IMR-90 (cell line): ENCODE measurements around the gene IFI27L1. TPM values are rescaled to one million over a fixed set of nuclear protein-coding genes. Genes with fewer than 3 reads are reported as not detected.

ENCODE experiments used
- ATAC-seq: fragments of 200-7000 bp; cut with Tn5 transposase; 2 replicates; pipeline ENCODE4 v1.9.1; 2020; ENCODE audit warnings: low read depth, mild to moderate bottlenecking, moderate library complexity
- BruUV-seq: library from RNA; stranded (reverse); fragments of 400-500 nt; replicated peaks from 2 replicates; lab custom pipeline; 2021; lab: Mats Ljungman, UMichigan
- CTCF ChIA-PET: fragments of 300-600 bp; formaldehyde crosslinking; extraction: SDS; loops from one replicate; lab custom pipeline; 2021; ENCODE audit warnings: antibody characterized with exemption; lab: Yijun Ruan, JAX
- POLR2A ChIA-PET: fragments of 300-600 bp; sonication (Branson Sonifier 250); formaldehyde crosslinking; loops from one replicate; lab custom pipeline; 2022; ENCODE audit warnings: antibody characterized with exemption; ENCODE audit not compliant: unreplicated experiment; lab: Charles Lee
- DNase-seq: peaks from one replicate; pipeline ENCODE4 v3.0.0; 2013
- H2AFZ ChIP-seq: replicated peaks from 2 replicates; pipeline ENCODE3; 2013; ENCODE audit warnings: low read length, mild to moderate bottlenecking; ENCODE audit not compliant: poor library complexity
- H2AK5ac ChIP-seq: 2 replicates; pipeline ENCODE4 v1.6.1; 2013; ENCODE audit warnings: low read depth, low read length, inconsistent platforms
- H2AK9ac ChIP-seq: replicated peaks from 2 replicates; pipeline ENCODE3; 2013; ENCODE audit warnings: mild to moderate bottlenecking, low read depth, low read length, moderate library complexity; ENCODE audit not compliant: poor library complexity
- H2BK120ac ChIP-seq: 2 replicates; pipeline ENCODE4 v1.6.1; 2013; ENCODE audit warnings: low read depth, low read length, inconsistent platforms
- H2BK15ac ChIP-seq: 3 replicates; pipeline ENCODE4 v1.6.1; 2013; ENCODE audit warnings: low read depth, low read length, inconsistent platforms
- H2BK20ac ChIP-seq: 2 replicates; pipeline ENCODE4 v1.6.1; 2013; ENCODE audit warnings: low read depth, mild to moderate bottlenecking, inconsistent platforms, low read length, moderate library complexity
- H2BK5ac ChIP-seq: 2 replicates; pipeline ENCODE4 v1.6.1; 2013; ENCODE audit warnings: mild to moderate bottlenecking, low read depth, low read length, inconsistent platforms; ENCODE audit not compliant: poor library complexity, severe bottlenecking
- H3K14ac ChIP-seq: replicated peaks from 2 replicates; pipeline ENCODE4 v1.6.1; 2013; ENCODE audit warnings: low read depth, low read length, inconsistent platforms
- H3K18ac ChIP-seq: 2 replicates; pipeline ENCODE4 v1.6.1; 2013; ENCODE audit warnings: low read depth, low read length, control low read depth
- H3K23ac ChIP-seq: 2 replicates; pipeline ENCODE4 v1.6.1; 2013; ENCODE audit warnings: low read depth, low read length, inconsistent platforms
- H3K27ac ChIP-seq: 2 replicates; pipeline ENCODE4 v1.5.1; 2013; ENCODE audit warnings: mild to moderate bottlenecking, control low read depth, low read length; ENCODE audit not compliant: insufficient read depth
- H3K27me3 ChIP-seq: 2 replicates; pipeline ENCODE4 v1.6.1; 2013; ENCODE audit warnings: low read length; ENCODE audit not compliant: control insufficient read depth, insufficient read depth
- H3K36me3 ChIP-seq: 2 replicates; pipeline ENCODE4 v1.6.1; 2013; ENCODE audit warnings: low read length, mixed read lengths; ENCODE audit not compliant: control insufficient read depth, insufficient read depth
- H3K4ac ChIP-seq: 2 replicates; pipeline ENCODE4 v1.6.1; 2013; ENCODE audit warnings: low read depth, low read length, inconsistent platforms
- H3K4me1 ChIP-seq: 2 replicates; pipeline ENCODE4 v1.6.1; 2013; ENCODE audit warnings: low read length, mixed read lengths; ENCODE audit not compliant: control insufficient read depth, insufficient read depth
- H3K4me2 ChIP-seq: 2 replicates; pipeline ENCODE4 v1.6.1; 2013; ENCODE audit warnings: low read depth, mild to moderate bottlenecking, control low read depth, low read length, moderate library complexity
- H3K4me3 ChIP-seq: 2 replicates; pipeline ENCODE4 v1.5.1; 2013; ENCODE audit warnings: low read depth, mild to moderate bottlenecking, control low read depth, low read length, moderate library complexity; ENCODE audit not compliant: insufficient read depth
- H3K56ac ChIP-seq: 2 replicates; pipeline ENCODE4 v1.6.1; 2013; ENCODE audit warnings: low read length, inconsistent platforms; ENCODE audit not compliant: insufficient read depth; ENCODE audit errors: extremely low read depth
- H3K79me1 ChIP-seq, 2 experiments: 2 replicates each; pipeline ENCODE4 v1.6.1; 2013; ENCODE audit warnings: low read length in 2 of 2, inconsistent platforms in 1 of 2, low read depth in 1 of 2
- H3K9ac ChIP-seq: 2 replicates; pipeline ENCODE4 v1.6.1; 2013; ENCODE audit warnings: low read depth, low read length, control low read depth
- H3K9me1 ChIP-seq: 2 replicates; pipeline ENCODE4 v1.6.1; 2013; ENCODE audit warnings: low read length, inconsistent platforms; ENCODE audit not compliant: insufficient read depth
- H3K9me3 ChIP-seq: 2 replicates; pipeline ENCODE4 v1.6.1; 2013; ENCODE audit warnings: low read length; ENCODE audit not compliant: control insufficient read depth, insufficient read depth
- H4K20me1 ChIP-seq: 2 replicates; pipeline ENCODE4 v1.6.1; 2013; ENCODE audit warnings: low read length, inconsistent platforms; ENCODE audit not compliant: insufficient read depth
- H4K5ac ChIP-seq: 2 replicates; pipeline ENCODE4 v1.6.1; 2013; ENCODE audit warnings: mild to moderate bottlenecking, low read depth, low read length, control low read depth
- H4K8ac ChIP-seq, 2 experiments: 2 replicates each; pipeline ENCODE4 v1.6.1; 2013; ENCODE audit warnings: low read depth in 2 of 2, low read length in 2 of 2, control low read depth in 1 of 2, inconsistent platforms in 1 of 2
- H4K91ac ChIP-seq: 2 replicates; pipeline ENCODE4 v1.6.1; 2013; ENCODE audit warnings: low read depth, low read length, inconsistent platforms; ENCODE audit not compliant: insufficient read depth
- FOS ChIP-seq: fragments of 150-350 bp; IDR thresholded peaks from 2 replicates; pipeline ENCODE4 v1.6.1; 2016; ENCODE audit warnings: low read depth, low read length
- RCOR1 ChIP-seq: IDR thresholded peaks from 2 replicates; pipeline ENCODE4 v1.6.1; 2012; ENCODE audit warnings: mild to moderate bottlenecking, low read length, improper control_type of control experiment; ENCODE audit not compliant: insufficient replicate concordance
- WGBS, 2 experiments: methylation state at CpG; one replicate each; pipeline versions ENCODE4 v1.1.5 to v1.1.7; 2013; ENCODE audit warnings: missing lambda C conversion rate in 2 of 2; ENCODE audit not compliant: insufficient read length in 1 of 2; ENCODE audit errors: extremely low coverage in 2 of 2; 5-methylcytosine and 5-hydroxymethylcytosine counted together
- dilution Hi-C: fragments of 300-500 bp; cut with HindIII; formaldehyde crosslinking; loops from one replicate; pipeline ENCODE4 v1.14.3; 2018; ENCODE audit warnings: low sequenced_read_pairs; ENCODE audit not compliant: unreplicated experiment
- in situ Hi-C: fragments of 300-500 bp; cut with MboI; formaldehyde crosslinking; loops from 3 replicates; pipeline ENCODE4 v1.14.3; 2019; ENCODE audit warnings: low sequenced_read_pairs, inconsistent platforms, mixed read lengths
- intact Hi-C: fragments of 100-400 bp; cut with micrococcal nuclease; formaldehyde crosslinking; loops from 2 replicates; pipeline ENCODE4 v1.10.0; 2022
- polyA plus RNA-seq, 3 experiments: library from polyadenylated mRNA; depleted of rRNA; stranded (reverse); fragments of >200 nt; gene quantifications; 2 replicates each; pipeline ENCODE4 v1.2.3, GENCODE V29; 2012; ENCODE audit warnings: low replicate concordance in 1 of 3
- total RNA-seq: library from RNA; depleted of rRNA; stranded (reverse); fragments of >200 nt; gene quantifications from 2 replicates; pipeline ENCODE4 v1.2.3, GENCODE V29; 2012

IFI27L1 gene
- total and polyA plus RNA-seq, 2 of the 4 experiments (the other 2 are of a cell fraction) = 13.3 to 24.3 TPM

- no peak overlapping the region for H3K23ac ChIP-seq
- no peak overlapping the region for H4K91ac ChIP-seq
- H2AK9ac ChIP-seq = no peak overlapping the region
- no peak overlapping the region for H2BK5ac ChIP-seq
- in situ Hi-C loops = loop anchor here (5.0 to 10.0 kb wide), 2 partner anchors 98 to 191 kb away; no protein-coding TSS in a partner anchor
- no peaks in the 10 kb centered on the region for H3K4me1 ChIP-seq
- H3K79me1 ChIP-seq = no peaks in the 10 kb centered on the region
- no peak overlapping the region for H3K9ac ChIP-seq
- BruUV-seq = no TSS peak
- no peak overlapping the region for H3K4me2 ChIP-seq
- H3K4me3 ChIP-seq = no peak overlapping the region
- DNase-seq (no peak), ATAC-seq (no peak)
- peaks cover 2% of the 10 kb centered on the region; the same call in 1 of the 2 replicates for H3K9me3 ChIP-seq
- CTCF ChIA-PET = no interaction called here
- H4K8ac ChIP-seq = no peak overlapping the region
- H3K18ac ChIP-seq = no peak overlapping the region
- intact Hi-C loops = loop anchor here (5.0 kb wide), 1 partner anchor 478 kb away; no protein-coding TSS in a partner anchor
- no peak overlapping the region for H2BK120ac ChIP-seq
- WGBS, 2 experiments = 54% methylated on average over 2 of the region's 4 CpGs; no CpG with 5 or more reads in 1 of the 2 experiments
- dilution Hi-C loops = no loop called here
- H3K4ac ChIP-seq = no peak overlapping the region
- H2AK5ac ChIP-seq = no peak overlapping the region
- H4K5ac ChIP-seq = no peak overlapping the region
- H3K14ac ChIP-seq = no peak overlapping the region
- H3K56ac ChIP-seq = no peak overlapping the region
- peaks cover 17% of the 10 kb centered on the region for H3K27me3 ChIP-seq
- POLR2A ChIA-PET = no interaction called here
- TF ChIP-seq RCOR1 = no peak
- no peak for TF ChIP-seq FOS
- no peaks in the 10 kb centered on the region for H4K20me1 ChIP-seq
- no peaks in the 10 kb centered on the region for H3K9me1 ChIP-seq
- H3K27ac ChIP-seq = no peak overlapping the region
- no peak overlapping the region for H2BK20ac ChIP-seq
- no peaks in the 10 kb centered on the region for H3K36me3 ChIP-seq
- no peak overlapping the region for H2BK15ac ChIP-seq
- no peak overlapping the region for H2AFZ ChIP-seq
Observed at GRCh38 chr14:94135476-94135875, 54.4 kb downstream of the IFI27L1 start.
